Gastroesophageal sphincter (tissue), 4 donors: ENCODE results near the gene RNF126. TPM values are rescaled to one million over a fixed set of nuclear protein-coding genes. Genes with fewer than 3 reads are reported as not detected.
A peak's percentile ranks its signal among the peaks of the same experiment; 100 is the strongest.

Experiments used
- ATAC-seq: fragments of 150-250 bp; one replicate; pipeline ENCODE4 v1.9.1; 2016; ENCODE audit warnings: mild to moderate bottlenecking, moderate library complexity
- H3K27ac ChIP-seq, 4 donors: fragments of 200-600 bp; sonication (generic) in 3 of 4; 1 replicate in 3 of 4; 2 replicates in 1 of 4; pipeline ENCODE4 v1.5.1; 2016 to 2019
- H3K27me3 ChIP-seq: fragments of 200-600 bp; sonication (generic); one replicate; pipeline ENCODE4 v1.5.1; 2019
- H3K36me3 ChIP-seq, 2 donors: fragments of 200-600 bp; sonication (generic); one replicate each; pipeline ENCODE4 v1.5.1; 2019; ENCODE audit warnings: control low read depth in 1 of 2
- H3K4me1 ChIP-seq, 3 donors: fragments of 200-600 bp; sonication (generic); 1 replicate in 2 of 3; 2 replicates in 1 of 3; pipeline ENCODE4 v1.5.1; 2016 to 2019; ENCODE audit warnings: control low read depth in 2 of 3
- H3K4me3 ChIP-seq, 2 donors: fragments of 200-600 bp; sonication (generic); one replicate each; pipeline ENCODE4 v1.5.1; 2019; ENCODE audit warnings: mild to moderate bottlenecking in 1 of 2, moderate library complexity in 1 of 2
- H3K9me3 ChIP-seq, 3 donors: fragments of 200-600 bp; sonication (generic); one replicate each; pipeline ENCODE4 v1.5.1; 2017 to 2019; ENCODE audit warnings: control low read depth in 2 of 3
- EP300 ChIP-seq: sonication (generic); formaldehyde crosslinking; IDR thresholded peaks from one replicate; pipeline ENCODE4 v1.6.1; 2017; ENCODE audit warnings: antibody characterized with exemption, mild to moderate bottlenecking
- POLR2A ChIP-seq, 2 donors: fragments of 450-650 bp; IDR thresholded peaks; one replicate each; pipeline ENCODE4 v1.6.1; 2017; ENCODE audit warnings: antibody characterized with exemption in 2 of 2, mild to moderate bottlenecking in 2 of 2, moderate library complexity in 1 of 2
- POLR2AphosphoS5 ChIP-seq: sonication (generic); formaldehyde crosslinking; IDR thresholded peaks from one replicate; pipeline ENCODE4 v1.6.1; 2017; ENCODE audit warnings: antibody characterized with exemption
- WGBS, 2 donors: methylation state at CpG; one replicate each; pipeline ENCODE4 v1.1.5; 2018; ENCODE audit warnings: low coverage in 1 of 2; 5-methylcytosine and 5-hydroxymethylcytosine counted together
- total RNA-seq, 4 donors: library from RNA; depleted of rRNA; stranded (reverse); fragments of >200 nt; gene quantifications; one replicate each; pipeline ENCODE4 v1.1.0, GENCODE V29; 2016
- TF ChIP-seq, protein P1 (sequence below), 4 experiments: fragments of 200-600 bp in 2 of 4; fragments of 450-650 bp in 2 of 4; sonication (generic) in 1 of 4; IDR thresholded peaks; one replicate each; pipeline ENCODE4 v1.5.1; 2017 to 2019; ENCODE audit warnings: antibody characterized with exemption in 4 of 4, mild to moderate bottlenecking in 2 of 4, moderate library complexity in 2 of 4

RNF126 gene
- total RNA-seq, 4 donors from 2014 or later: 47.7 to 57.9 (median 52.0) TPM

DNA sequence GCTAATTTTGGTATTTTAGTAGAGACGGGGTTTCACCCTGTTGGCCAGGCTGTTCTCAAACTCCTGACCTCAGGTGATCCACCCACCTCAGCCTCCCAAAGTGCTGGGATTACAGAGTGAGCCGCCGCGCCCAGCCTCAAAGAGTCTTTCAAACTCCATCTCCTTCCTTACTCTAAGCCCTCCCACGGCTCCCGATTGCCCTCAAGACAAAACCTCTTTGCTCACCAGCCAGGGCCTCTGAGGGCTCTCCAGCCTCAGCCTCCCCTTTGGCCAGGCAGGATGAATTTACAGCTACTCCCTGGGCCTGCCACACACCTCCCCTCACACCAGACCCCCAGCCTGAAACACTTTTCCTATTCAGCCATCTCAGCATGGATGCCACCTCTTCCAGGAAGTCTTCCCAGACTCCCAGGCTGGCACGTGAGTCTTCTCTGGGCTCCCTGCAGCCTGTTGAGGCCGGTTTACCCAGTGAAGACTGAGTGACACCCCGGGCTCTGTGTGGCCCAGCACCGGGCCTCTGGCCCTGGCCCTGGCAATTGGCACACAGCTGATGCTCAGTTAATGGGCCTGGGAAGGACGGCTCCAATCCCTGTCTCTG is 24.7 kb upstream of the RNF126 start:
- 78 to 100% methylated on average over 4 of the region's 11 CpGs for WGBS, 2 donors
- Histone ChIP-seq H3K9me3 (no peaks in the 10 kb centered on the region), H3K27me3 (no peaks in the 10 kb centered on the region), H3K27ac (no peak overlapping the region), H3K4me1 (no peaks in the 10 kb centered on the region), H3K4me3 (no peak overlapping the region), H3K36me3 (no peaks in the 10 kb centered on the region)
- ATAC-seq: no peak
- TF ChIP-seq POLR2A (IDR thresholded peaks at IDR 0.05): no peak

DNA sequence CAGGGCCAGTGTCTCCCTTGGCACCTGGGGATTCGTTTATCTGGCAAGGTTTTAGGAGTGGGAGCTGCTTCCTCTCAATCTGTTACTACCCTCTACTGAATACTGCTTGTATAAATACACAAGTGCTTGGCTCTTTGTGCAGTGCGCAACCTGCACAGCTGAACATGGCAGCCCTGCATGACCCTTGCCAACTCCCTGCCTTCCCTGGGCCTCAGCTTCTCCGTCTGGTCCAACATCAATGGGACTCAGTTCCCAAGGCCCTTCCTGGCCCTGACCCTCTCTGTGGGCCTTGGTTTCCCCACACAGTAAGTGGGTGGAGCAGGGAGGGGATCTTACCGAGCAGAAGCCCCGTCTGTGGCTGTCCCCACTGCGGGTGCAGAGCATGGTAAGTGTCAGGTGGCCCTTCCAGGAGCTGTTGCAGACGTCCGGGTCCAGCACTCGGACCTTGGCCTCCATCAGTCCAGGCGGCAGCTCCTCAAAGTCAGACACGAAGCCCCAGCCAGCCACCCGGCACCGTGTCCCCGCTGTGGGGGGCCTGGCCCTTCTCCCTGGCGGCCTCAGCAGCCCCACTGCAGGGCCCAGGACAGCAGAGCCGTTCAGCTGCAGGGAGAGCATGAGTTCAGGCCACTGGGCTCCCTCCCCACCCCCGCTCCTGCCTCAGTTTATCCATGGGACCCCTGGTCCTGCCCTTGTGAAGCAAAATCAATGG is 23.7 kb upstream of the RNF126 start:
- 70 to 83% methylated on average over 3 to 7 of the region's 17 CpGs for WGBS, 2 donors
- no peak for ATAC-seq
- Histone ChIP-seq H3K9me3 (no peaks in the 10 kb centered on the region), H3K4me3 (no peak overlapping the region), H3K27ac (no peak overlapping the region), H3K36me3 (peaks cover 0 to 2% of the 10 kb centered on the region in 2 donors), H3K27me3 (no peaks in the 10 kb centered on the region), H3K4me1 (no peaks in the 10 kb centered on the region)
- TF ChIP-seq EP300 (no peak), POLR2A (IDR thresholded peaks at IDR 0.05) (no peak), POLR2AphosphoS5 (no peak)
- TF ChIP-seq, protein P1, sequence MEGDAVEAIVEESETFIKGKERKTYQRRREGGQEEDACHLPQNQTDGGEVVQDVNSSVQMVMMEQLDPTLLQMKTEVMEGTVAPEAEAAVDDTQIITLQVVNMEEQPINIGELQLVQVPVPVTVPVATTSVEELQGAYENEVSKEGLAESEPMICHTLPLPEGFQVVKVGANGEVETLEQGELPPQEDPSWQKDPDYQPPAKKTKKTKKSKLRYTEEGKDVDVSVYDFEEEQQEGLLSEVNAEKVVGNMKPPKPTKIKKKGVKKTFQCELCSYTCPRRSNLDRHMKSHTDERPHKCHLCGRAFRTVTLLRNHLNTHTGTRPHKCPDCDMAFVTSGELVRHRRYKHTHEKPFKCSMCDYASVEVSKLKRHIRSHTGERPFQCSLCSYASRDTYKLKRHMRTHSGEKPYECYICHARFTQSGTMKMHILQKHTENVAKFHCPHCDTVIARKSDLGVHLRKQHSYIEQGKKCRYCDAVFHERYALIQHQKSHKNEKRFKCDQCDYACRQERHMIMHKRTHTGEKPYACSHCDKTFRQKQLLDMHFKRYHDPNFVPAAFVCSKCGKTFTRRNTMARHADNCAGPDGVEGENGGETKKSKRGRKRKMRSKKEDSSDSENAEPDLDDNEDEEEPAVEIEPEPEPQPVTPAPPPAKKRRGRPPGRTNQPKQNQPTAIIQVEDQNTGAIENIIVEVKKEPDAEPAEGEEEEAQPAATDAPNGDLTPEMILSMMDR (IDR thresholded peaks at IDR 0.05): no peak

DNA sequence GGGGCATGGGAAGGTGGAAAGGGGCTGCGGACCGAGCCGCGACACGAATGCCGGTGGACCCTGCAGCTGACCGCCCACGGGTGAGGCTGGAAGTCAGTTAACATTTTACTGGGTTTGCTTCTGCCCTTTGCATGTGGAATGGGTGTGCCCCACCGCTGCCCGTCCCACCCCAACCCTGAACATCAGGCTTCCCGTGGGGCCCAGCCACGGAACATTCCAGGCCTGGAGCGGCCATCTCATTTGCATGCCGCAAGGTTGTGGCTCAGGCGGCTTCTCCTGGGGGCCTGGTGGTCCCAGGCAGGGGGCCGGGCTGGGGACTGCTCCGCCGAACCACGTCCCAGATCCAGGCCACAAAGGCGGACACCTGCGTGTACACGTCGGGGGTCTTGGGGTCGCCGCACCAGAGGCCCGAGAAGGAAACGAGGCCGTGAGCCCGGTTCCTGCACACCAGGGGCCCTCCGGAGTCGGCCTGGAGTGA is 22.5 kb upstream of the RNF126 start:
- WGBS, 2 donors: no CpG with 5 or more reads among the region's 31 CpGs

DNA sequence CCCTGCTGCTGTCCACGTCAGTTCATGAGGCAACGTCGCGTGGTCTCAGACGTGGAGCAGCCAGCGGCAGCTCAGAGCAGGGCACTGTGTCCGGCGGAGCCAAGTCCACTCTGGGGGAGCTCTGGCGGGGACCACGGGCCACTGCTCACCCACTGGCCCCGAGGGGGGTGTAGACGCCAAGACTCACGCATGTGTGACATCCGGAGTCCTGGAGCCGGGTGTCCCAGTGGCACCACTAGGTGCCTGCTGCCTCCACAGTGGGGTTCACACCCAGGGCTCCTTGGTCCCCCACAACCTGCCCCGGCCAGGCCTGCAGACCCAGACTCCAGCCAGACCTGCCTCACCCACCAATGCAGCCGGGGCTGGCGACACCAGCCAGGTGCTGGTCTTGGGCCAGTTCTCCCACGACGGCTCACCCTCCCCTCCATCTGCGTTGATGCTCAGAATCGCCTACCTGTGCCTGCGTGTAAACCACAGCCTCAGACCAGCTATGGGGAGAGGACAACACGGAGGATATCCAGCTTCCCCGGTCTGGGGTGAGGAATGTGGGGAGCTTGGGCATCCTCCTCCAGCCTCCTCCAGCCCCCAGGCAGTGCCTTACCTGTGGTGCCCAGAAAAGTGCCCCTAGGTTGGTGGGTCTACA is 19.8 kb upstream of the RNF126 start:
- Histone ChIP-seq H3K4me3 (no peak overlapping the region), H3K4me1 (peaks cover 0 to 34% (median 17%) of the 10 kb centered on the region in 3 donors), H3K36me3 (peaks cover 0 to 9% of the 10 kb centered on the region in 2 donors), H3K27ac (peak overlapping the region in 1 of 4 donors; percentile 1), H3K27me3 (no peaks in the 10 kb centered on the region), H3K9me3 (no peaks in the 10 kb centered on the region)
- no peak for TF ChIP-seq POLR2A (IDR thresholded peaks at IDR 0.05)
- TF ChIP-seq EP300: no peak
- no peak for TF ChIP-seq POLR2AphosphoS5
- TF ChIP-seq, protein P1 (IDR thresholded peaks at IDR 0.05): no peak
- no peak for ATAC-seq
- WGBS, 2 donors: 88% methylated on average over 14 of the region's 25 CpGs; no CpG with 5 or more reads in 1 of the 2 donors

More for the DNA sequence above, 22.5 kb upstream of the RNF126 start:
- Histone ChIP-seq H3K27ac (no peak overlapping the region), H3K27me3 (no peaks in the 10 kb centered on the region), H3K4me3 (no peak overlapping the region), H3K36me3 (peaks cover 0 to 9% of the 10 kb centered on the region in 2 donors), H3K4me1 (peaks cover 0 to 11% (median 4%) of the 10 kb centered on the region in 3 donors), H3K9me3 (no peaks in the 10 kb centered on the region)
- no peak for ATAC-seq
- TF ChIP-seq EP300 (no peak), POLR2AphosphoS5 (no peak), POLR2A (IDR thresholded peaks at IDR 0.05) (no peak)
- TF ChIP-seq, protein P1 (IDR thresholded peaks at IDR 0.05): no peak
